ENCODE results near the gene DNMT1.

The DNMT1 gene

GRCh38 chr19:10211691-10212090 is 16.9 kb upstream of the DNMT1 start:
- no peaks in the 10 kb centered on the region for H3F3A ChIP-seq (ENCODE audit: insufficient read depth, low read length)
- H3K79me2 ChIP-seq (ENCODE audit: low read length) = no peaks in the 10 kb centered on the region
- no peak overlapping the region for H3K9ac ChIP-seq (ENCODE audit: low read length)
- H3K9me2 ChIP-seq (replicated peaks; ENCODE audit: insufficient read depth, low read length) = no peaks in the 10 kb centered on the region
- no peak for DNase-seq
- H4K20me1 ChIP-seq (ENCODE audit: insufficient read depth, low read length) = no peaks in the 10 kb centered on the region
- no peaks in the 10 kb centered on the region for H3K4me1 ChIP-seq (ENCODE audit: low read length)
- no peaks in the 10 kb centered on the region for H3K9me3 ChIP-seq (replicated peaks; ENCODE audit: insufficient read depth, low read length)
- no peak overlapping the region for H3K4me3 ChIP-seq (ENCODE audit: low read length)
- no peaks in the 10 kb centered on the region for H3K36me3 ChIP-seq (replicated peaks; ENCODE audit: insufficient read depth, low read length)
- no peak overlapping the region for H3K27ac ChIP-seq (ENCODE audit: low read length)
- no peak overlapping the region for H2AFZ ChIP-seq (ENCODE audit: low read length)
- H3K27me3 ChIP-seq (replicated peaks; ENCODE audit: insufficient read depth, low read length) = no peaks in the 10 kb centered on the region
- H3K4me2 ChIP-seq (ENCODE audit: low read depth, low read length) = no peak overlapping the region
- TF ChIP-seq EZH2 (optimal IDR thresholded peaks at IDR 0.05; ENCODE audit: low read depth, low read length) (no peak), CTCF (IDR thresholded peaks at IDR 0.05; ENCODE audit: low read length) (no peak), EZH2phosphoT487 (IDR thresholded peaks at IDR 0.05; ENCODE audit: low read length) (no peak)

GRCh38 chr19:10211061-10211460 is 16.3 kb upstream of the DNMT1 start:
- Histone ChIP-seq H3K27ac (ENCODE audit: low read length) (no peak overlapping the region), H3K36me3 (replicated peaks; ENCODE audit: insufficient read depth, low read length) (no peaks in the 10 kb centered on the region), H3K9me3 (replicated peaks; ENCODE audit: insufficient read depth, low read length) (no peaks in the 10 kb centered on the region), H3K79me2 (ENCODE audit: low read length) (no peaks in the 10 kb centered on the region), H3K9me2 (replicated peaks; ENCODE audit: insufficient read depth, low read length) (no peaks in the 10 kb centered on the region), H2AFZ (ENCODE audit: low read length) (no peak overlapping the region), H3K9ac (ENCODE audit: low read length) (no peak overlapping the region), H3F3A (ENCODE audit: insufficient read depth, low read length) (no peaks in the 10 kb centered on the region), H3K4me3 (ENCODE audit: low read length) (no peak overlapping the region), H3K27me3 (replicated peaks; ENCODE audit: insufficient read depth, low read length) (no peaks in the 10 kb centered on the region), H3K4me1 (ENCODE audit: low read length) (no peaks in the 10 kb centered on the region), H3K4me2 (ENCODE audit: low read depth, low read length) (no peak overlapping the region), H4K20me1 (ENCODE audit: insufficient read depth, low read length) (no peaks in the 10 kb centered on the region)
- DNase-seq = no peak
- TF ChIP-seq CTCF (IDR thresholded peaks at IDR 0.05; ENCODE audit: low read length) (no peak), EZH2 (optimal IDR thresholded peaks at IDR 0.05; ENCODE audit: low read depth, low read length) (no peak), EZH2phosphoT487 (IDR thresholded peaks at IDR 0.05; ENCODE audit: low read length) (no peak)

- Histone ChIP-seq H3K27me3 (replicated peaks; ENCODE audit: insufficient read depth, low read length) (no peaks in the 10 kb centered on the region), H3F3A (ENCODE audit: insufficient read depth, low read length) (peaks cover 8% of the 10 kb centered on the region), H2AFZ (ENCODE audit: low read length) (no peak overlapping the region), H3K9ac (ENCODE audit: low read length) (no peak overlapping the region), H3K9me2 (replicated peaks; ENCODE audit: insufficient read depth, low read length) (no peaks in the 10 kb centered on the region), H3K9me3 (replicated peaks; ENCODE audit: insufficient read depth, low read length) (no peaks in the 10 kb centered on the region), H3K4me2 (ENCODE audit: low read depth, low read length) (no peak overlapping the region), H3K36me3 (replicated peaks; ENCODE audit: insufficient read depth, low read length) (no peaks in the 10 kb centered on the region), H3K27ac (ENCODE audit: low read length) (no peak overlapping the region), H3K79me2 (ENCODE audit: low read length) (no peaks in the 10 kb centered on the region), H3K4me1 (ENCODE audit: low read length) (peaks cover 7% of the 10 kb centered on the region), H3K4me3 (ENCODE audit: low read length) (no peak overlapping the region), H4K20me1 (ENCODE audit: insufficient read depth, low read length) (no peaks in the 10 kb centered on the region)
- TF ChIP-seq CTCF (IDR thresholded peaks at IDR 0.05; ENCODE audit: low read length) (no peak), EZH2 (optimal IDR thresholded peaks at IDR 0.05; ENCODE audit: low read depth, low read length) (no peak), EZH2phosphoT487 (IDR thresholded peaks at IDR 0.05; ENCODE audit: low read length) (no peak)
- DNase-seq = no peak
Measured at GRCh38 chr19:10209315-10209714, 14.6 kb upstream of the DNMT1 start.

Data from MM.1S (cell line).